ENCODE measurements around the gene PDPR.
"Not testable (repeated sequence)": the region's sequence is repeated elsewhere in the genome, so short reads cannot be mapped to it uniquely, and the experiment has no call there.

DNA sequence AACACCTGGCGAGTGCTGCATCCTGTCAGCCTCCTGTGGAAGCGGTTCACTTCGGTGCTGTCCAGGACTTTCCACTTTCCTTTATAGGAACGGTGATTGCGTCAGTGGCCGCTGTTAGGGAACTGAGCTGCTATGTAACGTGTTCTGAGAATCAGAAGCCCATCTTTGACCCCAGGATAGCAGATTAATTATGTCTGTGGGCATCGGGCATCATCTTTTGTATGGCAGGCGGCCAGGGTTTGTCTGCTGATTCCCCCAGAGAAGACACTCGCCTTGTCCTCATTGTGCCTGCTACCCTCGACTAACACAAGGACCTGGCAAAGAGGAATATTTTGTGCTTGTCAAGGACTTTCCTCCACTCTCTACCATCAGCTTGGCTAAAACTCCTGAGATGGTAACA lies 33.7 kb downstream of the PDPR start:
- TF ChIP-seq, protein P1, sequence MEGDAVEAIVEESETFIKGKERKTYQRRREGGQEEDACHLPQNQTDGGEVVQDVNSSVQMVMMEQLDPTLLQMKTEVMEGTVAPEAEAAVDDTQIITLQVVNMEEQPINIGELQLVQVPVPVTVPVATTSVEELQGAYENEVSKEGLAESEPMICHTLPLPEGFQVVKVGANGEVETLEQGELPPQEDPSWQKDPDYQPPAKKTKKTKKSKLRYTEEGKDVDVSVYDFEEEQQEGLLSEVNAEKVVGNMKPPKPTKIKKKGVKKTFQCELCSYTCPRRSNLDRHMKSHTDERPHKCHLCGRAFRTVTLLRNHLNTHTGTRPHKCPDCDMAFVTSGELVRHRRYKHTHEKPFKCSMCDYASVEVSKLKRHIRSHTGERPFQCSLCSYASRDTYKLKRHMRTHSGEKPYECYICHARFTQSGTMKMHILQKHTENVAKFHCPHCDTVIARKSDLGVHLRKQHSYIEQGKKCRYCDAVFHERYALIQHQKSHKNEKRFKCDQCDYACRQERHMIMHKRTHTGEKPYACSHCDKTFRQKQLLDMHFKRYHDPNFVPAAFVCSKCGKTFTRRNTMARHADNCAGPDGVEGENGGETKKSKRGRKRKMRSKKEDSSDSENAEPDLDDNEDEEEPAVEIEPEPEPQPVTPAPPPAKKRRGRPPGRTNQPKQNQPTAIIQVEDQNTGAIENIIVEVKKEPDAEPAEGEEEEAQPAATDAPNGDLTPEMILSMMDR (conservative IDR thresholded peaks at IDR 0.05; ENCODE audit: low read depth, low read length) = not testable (repeated sequence)
- not testable (repeated sequence) for TF ChIP-seq RAD21 (IDR thresholded peaks at IDR 0.05; ENCODE audit: low read length); MAZ (IDR thresholded peaks at IDR 0.05; ENCODE audit: borderline replicate concordance, low read depth, low read length); POLR2A (IDR thresholded peaks at IDR 0.05; ENCODE audit: low read depth, low read length); CEBPB (IDR thresholded peaks at IDR 0.05; ENCODE audit: low read depth, low read length); MAFK (IDR thresholded peaks at IDR 0.05; ENCODE audit: low read depth, low read length); NFE2L2 (IDR thresholded peaks at IDR 0.05; ENCODE audit: low read depth, low read length); SMC3 (IDR thresholded peaks at IDR 0.05; ENCODE audit: low read depth, low read length); FOS (IDR thresholded peaks at IDR 0.05; ENCODE audit: low read depth, low read length)
- TF ChIP-seq, protein P2, sequence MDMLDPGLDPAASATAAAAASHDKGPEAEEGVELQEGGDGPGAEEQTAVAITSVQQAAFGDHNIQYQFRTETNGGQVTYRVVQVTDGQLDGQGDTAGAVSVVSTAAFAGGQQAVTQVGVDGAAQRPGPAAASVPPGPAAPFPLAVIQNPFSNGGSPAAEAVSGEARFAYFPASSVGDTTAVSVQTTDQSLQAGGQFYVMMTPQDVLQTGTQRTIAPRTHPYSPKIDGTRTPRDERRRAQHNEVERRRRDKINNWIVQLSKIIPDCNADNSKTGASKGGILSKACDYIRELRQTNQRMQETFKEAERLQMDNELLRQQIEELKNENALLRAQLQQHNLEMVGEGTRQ (IDR thresholded peaks at IDR 0.05; ENCODE audit: low read depth, low read length) = not testable (repeated sequence)
